Fibroblast of lung (primary cell): ENCODE measurements around the gene ANKRD40CL. TPM values are rescaled to one million over a fixed set of nuclear protein-coding genes. Genes with fewer than 3 reads are reported as not detected.

ENCODE experiments used
- DNase-seq, 2 donors: peaks; one replicate each; pipeline versions ENCODE4 v3.0.0 to v3.0.0-alpha.2; 2010; ENCODE audit warnings: low read depth in 2 of 2
- H2AFZ ChIP-seq: 2 replicates; pipeline ENCODE4 v1.5.1; 2012; ENCODE audit warnings: low read length, control low read depth, inconsistent platforms
- H3K27ac ChIP-seq: 2 replicates; pipeline ENCODE4 v1.5.1; 2011; ENCODE audit warnings: low read length, control low read depth; ENCODE audit not compliant: insufficient read depth
- H3K27me3 ChIP-seq: 2 replicates; pipeline ENCODE4 v1.5.1; 2011; ENCODE audit warnings: mild to moderate bottlenecking, low read length; ENCODE audit not compliant: control insufficient read depth, insufficient read depth
- H3K36me3 ChIP-seq: 2 replicates; pipeline ENCODE4 v1.5.1; 2011; ENCODE audit warnings: low read length; ENCODE audit not compliant: control insufficient read depth, insufficient read depth
- H3K4me1 ChIP-seq: 2 replicates; pipeline ENCODE4 v1.5.1; 2011; ENCODE audit warnings: low read length; ENCODE audit not compliant: control insufficient read depth, insufficient read depth; ENCODE audit errors: extremely low read depth
- H3K4me2 ChIP-seq: 2 replicates; pipeline ENCODE4 v1.5.1; 2011; ENCODE audit warnings: low read length, control low read depth; ENCODE audit not compliant: insufficient read depth; ENCODE audit errors: extremely low read depth
- H3K4me3 ChIP-seq, 4 experiments: fragments of 200-600 bp in 1 of 4; sonication (generic) in 1 of 4; replicated peaks in 1 of 4; 2 replicates each; pipeline ENCODE4 v1.5.1; 2011 to 2016; ENCODE audit warnings: low read length in 4 of 4, low read depth in 3 of 4, mild to moderate bottlenecking in 3 of 4, control low read depth in 2 of 4, inconsistent platforms in 1 of 4, mixed read lengths in 1 of 4; ENCODE audit not compliant: insufficient read depth in 1 of 4; ENCODE audit errors: control extremely low read depth in 1 of 4
- H3K79me2 ChIP-seq: 2 replicates; pipeline ENCODE4 v1.5.1; 2012; ENCODE audit warnings: mild to moderate bottlenecking, low read length, inconsistent platforms; ENCODE audit not compliant: control insufficient read depth, insufficient read depth
- H3K9ac ChIP-seq: 2 replicates; pipeline ENCODE4 v1.5.1; 2011; ENCODE audit warnings: mild to moderate bottlenecking, low read length, control low read depth; ENCODE audit not compliant: insufficient read depth
- H3K9me3 ChIP-seq: 2 replicates; pipeline ENCODE4 v1.5.1; 2012; ENCODE audit warnings: low read depth, low read length; ENCODE audit not compliant: control insufficient read depth, insufficient read depth
- H4K20me1 ChIP-seq: 2 replicates; pipeline ENCODE4 v1.5.1; 2011; ENCODE audit warnings: low read length; ENCODE audit not compliant: control insufficient read depth, insufficient read depth; ENCODE audit errors: extremely low read depth
- EZH2 ChIP-seq: IDR thresholded peaks from 2 replicates; pipeline ENCODE4 v1.5.1; 2012; ENCODE audit warnings: low read length, control low read depth, mild to moderate bottlenecking; ENCODE audit errors: missing control alignments
- polyA plus RNA-seq, 2 donors: library from polyadenylated mRNA; depleted of rRNA in 1 of 2; stranded (reverse) in 1 of 2; unstranded in 1 of 2; fragments of >200 nt; gene quantifications; 2 replicates each; pipeline ENCODE4 v1.2.1, GENCODE V29; 2011 to 2012; ENCODE audit warnings: missing spikeins in 1 of 2
- total RNA-seq: library from RNA; depleted of rRNA; stranded (reverse); fragments of >200 nt; gene quantifications from 2 replicates; pipeline ENCODE4 v1.2.1, GENCODE V29; 2014
- TF ChIP-seq, protein P1 (sequence below), 2 donors: IDR thresholded peaks in 1 of 2; conservative IDR thresholded peaks in 1 of 2; 1 replicate in 1 of 2; 2 replicates in 1 of 2; pipeline ENCODE4 v1.5.1; 2011 to 2012; ENCODE audit warnings: low read length in 2 of 2, control low read depth in 1 of 2, inconsistent platforms in 1 of 2, low read depth in 1 of 2, mild to moderate bottlenecking in 1 of 2

Gene ANKRD40CL
- total and polyA plus RNA-seq, 2 donors (not counting 1 experiment from before 2014, with no cell fraction given), result not detected

DNA sequence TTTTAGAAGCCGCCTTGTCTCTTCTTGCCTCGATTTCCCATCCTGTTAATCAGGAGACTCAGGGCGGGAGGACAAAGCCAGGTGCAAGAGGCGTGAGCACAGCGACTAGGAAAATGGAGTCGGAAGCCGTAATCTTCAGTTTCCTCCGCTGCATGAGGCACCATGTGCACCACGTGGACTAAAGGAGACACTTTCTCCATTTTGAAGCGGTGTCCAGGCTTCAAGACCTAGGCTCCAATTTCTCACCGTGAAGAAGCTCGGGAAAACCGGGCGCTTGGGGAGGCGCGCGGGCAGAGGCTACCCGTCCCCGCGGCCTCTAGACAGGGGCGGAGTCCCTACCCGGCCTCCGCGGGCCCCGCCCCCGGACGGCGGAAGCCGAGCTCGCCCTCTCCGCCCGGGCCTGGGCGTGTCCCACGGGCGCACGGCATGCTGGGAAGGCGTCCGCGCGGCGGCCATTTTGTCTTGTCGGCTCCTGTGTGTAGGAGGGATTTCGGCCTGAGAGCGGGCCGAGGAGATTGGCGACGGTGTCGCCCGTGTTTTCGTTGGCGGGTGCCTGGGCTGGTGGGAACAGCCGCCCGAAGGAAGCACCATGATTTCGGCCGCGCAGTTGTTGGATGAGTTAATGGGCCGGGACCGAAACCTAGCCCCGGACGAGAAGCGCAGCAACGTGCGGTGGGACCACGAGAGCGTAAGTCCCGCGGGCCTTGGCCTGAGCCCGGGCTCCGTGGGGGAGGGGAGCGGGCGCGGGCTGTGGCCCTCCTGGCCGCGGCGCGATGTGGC is 48.0 kb downstream of the ANKRD40CL start, which contains the start of gene LUC7L3:
LUC7L3 (plus strand) TSS at position 460 of the 780 bp plus-strand sequence; CDS start at position 590, 130 bp downstream.
- H3K27ac ChIP-seq, result peak within 1 kb of the TSS; percentile 97
- H4K20me1 ChIP-seq, result peaks cover 9% of the 10 kb centered on the region
- H3K4me3 ChIP-seq, result peak within 1 kb of the TSS; percentile 61 to 94 (median 90)
- DNase-seq, result peak; percentile 91 to 94
- peaks cover 11% of the 10 kb centered on the region for H3K4me1 ChIP-seq
- peak within 1 kb of the TSS; percentile 98 for H3K9ac ChIP-seq
- peak within 1 kb of the TSS; percentile 95 for H2AFZ ChIP-seq
- no peaks in the 10 kb centered on the region for H3K27me3 ChIP-seq
- peaks cover 49% of the 10 kb centered on the region for H3K79me2 ChIP-seq
- TF ChIP-seq, protein P1, sequence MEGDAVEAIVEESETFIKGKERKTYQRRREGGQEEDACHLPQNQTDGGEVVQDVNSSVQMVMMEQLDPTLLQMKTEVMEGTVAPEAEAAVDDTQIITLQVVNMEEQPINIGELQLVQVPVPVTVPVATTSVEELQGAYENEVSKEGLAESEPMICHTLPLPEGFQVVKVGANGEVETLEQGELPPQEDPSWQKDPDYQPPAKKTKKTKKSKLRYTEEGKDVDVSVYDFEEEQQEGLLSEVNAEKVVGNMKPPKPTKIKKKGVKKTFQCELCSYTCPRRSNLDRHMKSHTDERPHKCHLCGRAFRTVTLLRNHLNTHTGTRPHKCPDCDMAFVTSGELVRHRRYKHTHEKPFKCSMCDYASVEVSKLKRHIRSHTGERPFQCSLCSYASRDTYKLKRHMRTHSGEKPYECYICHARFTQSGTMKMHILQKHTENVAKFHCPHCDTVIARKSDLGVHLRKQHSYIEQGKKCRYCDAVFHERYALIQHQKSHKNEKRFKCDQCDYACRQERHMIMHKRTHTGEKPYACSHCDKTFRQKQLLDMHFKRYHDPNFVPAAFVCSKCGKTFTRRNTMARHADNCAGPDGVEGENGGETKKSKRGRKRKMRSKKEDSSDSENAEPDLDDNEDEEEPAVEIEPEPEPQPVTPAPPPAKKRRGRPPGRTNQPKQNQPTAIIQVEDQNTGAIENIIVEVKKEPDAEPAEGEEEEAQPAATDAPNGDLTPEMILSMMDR (conservative IDR thresholded peaks at IDR 0.05 in 1 of 2, IDR thresholded peaks at IDR 0.05 in 1 of 2; ENCODE audit: low read depth in 1 of 2, low read length in 2 of 2), result no peak
- TF ChIP-seq EZH2, result no peak
- no peaks in the 10 kb centered on the region for H3K36me3 ChIP-seq
- H3K9me3 ChIP-seq, result no peaks in the 10 kb centered on the region
- H3K4me2 ChIP-seq, result peak within 1 kb of the TSS; percentile 98

DNA sequence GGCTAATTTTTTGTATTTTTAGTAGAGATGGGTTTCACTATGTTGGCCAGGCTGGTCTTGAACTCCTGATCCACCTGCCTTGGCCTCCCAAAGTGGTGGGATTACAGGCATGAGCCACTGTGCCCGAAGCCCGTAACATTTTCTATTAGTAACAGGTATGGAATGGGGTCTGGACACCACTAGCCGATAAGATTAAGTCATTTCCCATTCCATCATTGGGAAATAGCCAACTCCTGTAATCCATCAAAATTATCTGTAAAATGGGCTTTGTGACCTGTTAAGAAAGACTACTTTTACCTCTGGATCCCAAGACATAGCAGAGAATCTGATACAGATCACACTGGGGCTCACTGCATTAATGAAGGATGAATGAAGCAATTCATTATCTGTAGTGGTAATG is 51.8 kb downstream of the ANKRD40CL start:
- H3K36me3 ChIP-seq, result no peaks in the 10 kb centered on the region
- peaks cover 11% of the 10 kb centered on the region for H3K79me2 ChIP-seq
- peaks cover 4% of the 10 kb centered on the region for H3K4me1 ChIP-seq
- no peaks in the 10 kb centered on the region for H3K27me3 ChIP-seq
- no peak overlapping the region for H3K4me3 ChIP-seq
- no peak overlapping the region for H3K9ac ChIP-seq
- no peak overlapping the region for H3K4me2 ChIP-seq
- H2AFZ ChIP-seq, result no peak overlapping the region
- no peak overlapping the region for H3K27ac ChIP-seq
- no peak for TF ChIP-seq EZH2
- TF ChIP-seq, protein P1 (conservative IDR thresholded peaks at IDR 0.05 in 1 of 2, IDR thresholded peaks at IDR 0.05 in 1 of 2; ENCODE audit: low read depth in 1 of 2, low read length in 2 of 2), result no peak
- no peaks in the 10 kb centered on the region for H3K9me3 ChIP-seq
- peak in 1 of 2 donors; percentile 69 for DNase-seq
- peaks cover 2% of the 10 kb centered on the region for H4K20me1 ChIP-seq

DNA sequence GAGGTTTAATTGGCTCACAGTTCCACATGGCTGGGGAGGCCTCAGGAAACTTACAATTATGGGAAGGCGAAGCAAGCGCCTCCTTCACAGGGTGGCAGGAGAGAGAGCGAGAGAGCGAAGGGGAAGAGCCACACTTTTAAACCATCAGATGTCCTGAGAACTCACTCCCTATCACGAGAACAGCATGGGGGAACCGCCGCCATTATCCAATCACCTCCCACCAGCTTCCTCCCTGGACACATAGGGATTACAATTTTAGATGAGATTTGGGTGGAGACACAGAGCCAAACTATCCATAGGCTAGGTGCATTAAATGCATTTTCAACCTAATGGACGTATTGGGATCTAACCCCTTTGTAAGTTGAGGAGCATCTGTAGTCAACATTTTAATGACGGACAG is 54.7 kb downstream of the ANKRD40CL start:
- Histone ChIP-seq H2AFZ (no peak overlapping the region), H3K27ac (no peak overlapping the region), H3K27me3 (no peaks in the 10 kb centered on the region), H3K79me2 (peaks cover 5% of the 10 kb centered on the region), H3K4me1 (peaks cover 9% of the 10 kb centered on the region), H3K4me2 (no peak overlapping the region), H3K4me3 (no peak overlapping the region), H3K9me3 (no peaks in the 10 kb centered on the region), H3K36me3 (no peaks in the 10 kb centered on the region), H3K9ac (no peak overlapping the region), H4K20me1 (no peaks in the 10 kb centered on the region)
- no peak for TF ChIP-seq EZH2
- TF ChIP-seq, protein P1 (conservative IDR thresholded peaks at IDR 0.05 in 1 of 2, IDR thresholded peaks at IDR 0.05 in 1 of 2; ENCODE audit: low read depth in 1 of 2, low read length in 2 of 2), result no peak
- DNase-seq, result no peak

Other genes starting within 250 kb of the ANKRD40CL start
- gene EPN3, start 234.8 kb downstream of the ANKRD40CL start, total RNA-seq, result under 0.01 TPM in 1 of 2 replicates, not detected in the other
- gene EPN3, start 234.8 kb downstream of the ANKRD40CL start, polyA plus RNA-seq, result not detected in 2 replicates
- 68.8 and 119 TPM in 2 replicates for gene SPATA20, start 220.3 kb downstream of the ANKRD40CL start, total RNA-seq
- 19.9 and 21.6 TPM in 2 replicates for gene SPATA20, start 220.3 kb downstream of the ANKRD40CL start, polyA plus RNA-seq
- gene CACNA1G, start 206.8 kb downstream of the ANKRD40CL start, total RNA-seq, result 0.26 and 0.99 TPM in 2 replicates
- 0.08 and 0.09 TPM in 2 replicates for gene CACNA1G, start 206.8 kb downstream of the ANKRD40CL start, polyA plus RNA-seq
- gene ABCC3, start 132.6 kb downstream of the ANKRD40CL start, total RNA-seq, result 20.0 and 34.8 TPM in 2 replicates
- gene ABCC3, start 132.6 kb downstream of the ANKRD40CL start, polyA plus RNA-seq, result 11.5 and 11.9 TPM in 2 replicates
- gene ANKRD40, start 59.6 kb downstream of the ANKRD40CL start, total RNA-seq, result 34.4 and 34.5 TPM in 2 replicates
- gene ANKRD40, start 59.6 kb downstream of the ANKRD40CL start, polyA plus RNA-seq, result 59.9 and 65.9 TPM in 2 replicates
- gene LUC7L3, start 47.9 kb downstream of the ANKRD40CL start, total RNA-seq, result 23.9 and 35.2 TPM in 2 replicates
- gene LUC7L3, start 47.9 kb downstream of the ANKRD40CL start, polyA plus RNA-seq, result 45.2 and 56.5 TPM in 2 replicates
- under 0.01 and 0.33 TPM in 2 replicates for gene WFIKKN2, start 68.1 kb upstream of the ANKRD40CL start, total RNA-seq
- 0.02 and 0.05 TPM in 2 replicates for gene WFIKKN2, start 68.1 kb upstream of the ANKRD40CL start, polyA plus RNA-seq
- 10.3 and 22.0 TPM in 2 replicates for gene TOB1, start 98.8 kb upstream of the ANKRD40CL start, total RNA-seq
- 39.6 and 40.5 TPM in 2 replicates for gene TOB1, start 98.8 kb upstream of the ANKRD40CL start, polyA plus RNA-seq